B cell (primary cell): ENCODE data around the gene ZBTB12. TPM values are rescaled to one million over a fixed set of nuclear protein-coding genes. Genes with fewer than 3 reads are reported as not detected.
"Not testable (repeated sequence)": the region's sequence is repeated elsewhere in the genome, so short reads cannot be mapped to it uniquely, and the experiment has no call there.

Experiments
- ATAC-seq: fragments of 200-7000 bp; cut with Tn5 transposase; one replicate; pipeline ENCODE4 v1.10.0; 2021; ENCODE audit warnings: low read depth, mild to moderate bottlenecking, moderate number of reproducible peaks, moderate library complexity
- CTCF ChIA-PET: fragments of 350-600 bp; sonication (Branson Sonifier 250); formaldehyde crosslinking; loops from one replicate; lab custom pipeline; 2021; ENCODE audit warnings: antibody characterized with exemption, inconsistent platforms; lab: Charles Lee
- POLR2A ChIA-PET: fragments of 350-600 bp; sonication (Branson Sonifier 250); formaldehyde crosslinking; loops from one replicate; lab custom pipeline; 2021; ENCODE audit warnings: antibody characterized with exemption; lab: Charles Lee
- DNase-seq: peaks from one replicate; pipeline ENCODE4 v3.0.0; 2013
- H2AFZ ChIP-seq: 2 replicates; pipeline ENCODE4 v1.6.1; 2012; ENCODE audit warnings: mild to moderate bottlenecking, low read depth, low read length; ENCODE audit not compliant: insufficient read depth, poor library complexity, severe bottlenecking
- H3K27ac ChIP-seq, 2 donors: 1 replicate in 1 of 2; 2 replicates in 1 of 2; pipeline ENCODE4 v1.5.1; 2012 to 2013; ENCODE audit warnings: low read length in 2 of 2, mild to moderate bottlenecking in 2 of 2, moderate library complexity in 1 of 2
- H3K27me3 ChIP-seq, 4 experiments: fragments of 200-600 bp in 1 of 4; sonication (generic) in 1 of 4; replicated peaks in 1 of 4; 1 replicate in 2 of 4; 2 replicates in 2 of 4; pipeline versions ENCODE4 v1.6.1 to v1.7.0; 2013 to 2016; ENCODE audit warnings: low read length in 3 of 4, mild to moderate bottlenecking in 2 of 4, mixed read lengths in 1 of 4, moderate library complexity in 1 of 4; ENCODE audit not compliant: insufficient read depth in 4 of 4, control insufficient read depth in 3 of 4; ENCODE audit errors: control extremely low read depth in 1 of 4
- H3K36me3 ChIP-seq, 2 experiments: replicated peaks in 1 of 2; 1 replicate in 1 of 2; 2 replicates in 1 of 2; pipeline versions ENCODE4 v1.6.1 to v1.7.1; 2013; ENCODE audit warnings: low read length in 1 of 2; ENCODE audit not compliant: insufficient read depth in 2 of 2, control insufficient read depth in 1 of 2; ENCODE audit errors: control extremely low read depth in 1 of 2, extremely low read depth in 1 of 2
- H3K4me1 ChIP-seq, 2 donors: fragments of 200-600 bp in 1 of 2; sonication (generic) in 1 of 2; 1 replicate in 1 of 2; 2 replicates in 1 of 2; pipeline versions ENCODE4 v1.5.1 to v1.6.1; 2013 to 2017; ENCODE audit warnings: low read length in 2 of 2; ENCODE audit not compliant: control insufficient read depth in 2 of 2, insufficient read depth in 2 of 2
- H3K4me2 ChIP-seq: replicated peaks from 2 replicates; pipeline ENCODE3; 2012; ENCODE audit warnings: mild to moderate bottlenecking, low read depth, low read length; ENCODE audit not compliant: poor library complexity, severe bottlenecking
- H3K4me3 ChIP-seq, 5 experiments: fragments of 200-600 bp in 1 of 5; sonication (generic) in 1 of 5; 1 replicate in 3 of 5; 2 replicates in 2 of 5; pipeline versions ENCODE4 v1.5.1 to v1.7.0; 2011 to 2016; ENCODE audit warnings: low read length in 4 of 5, mild to moderate bottlenecking in 4 of 5, low read depth in 2 of 5, control low read depth in 1 of 5, moderate library complexity in 1 of 5; ENCODE audit not compliant: insufficient read depth in 1 of 5; ENCODE audit errors: control extremely low read depth in 1 of 5, extremely low read depth in 1 of 5
- H3K79me2 ChIP-seq: fragments of 200-600 bp; sonication (generic); one replicate; pipeline ENCODE4 v1.6.0; 2016; ENCODE audit warnings: low read length; ENCODE audit not compliant: control insufficient read depth, insufficient read depth
- H3K9ac ChIP-seq: fragments of 200-600 bp; sonication (generic); 2 replicates; pipeline ENCODE4 v1.6.1; 2017; ENCODE audit warnings: mild to moderate bottlenecking, low read length, moderate library complexity
- H3K9me3 ChIP-seq, 3 donors: one replicate each; pipeline versions ENCODE4 v1.6.1 to v1.7.1; 2013; ENCODE audit warnings: low read length in 2 of 3; ENCODE audit not compliant: control insufficient read depth in 2 of 3, insufficient read depth in 1 of 3; ENCODE audit errors: control extremely low read depth in 1 of 3
- H4K20me1 ChIP-seq: 2 replicates; pipeline ENCODE4 v1.6.0; 2012; ENCODE audit warnings: mild to moderate bottlenecking, low read length; ENCODE audit not compliant: insufficient read depth, control insufficient read depth, poor library complexity, severe bottlenecking
- H3K27ac Mint-ChIP-seq: one replicate; pipeline ENCODE4 v1.8.0; 2021; ENCODE audit warnings: mixed read lengths
- H3K27me3 Mint-ChIP-seq: one replicate; pipeline ENCODE4 v1.8.0; 2021; ENCODE audit warnings: mixed read lengths
- H3K4me1 Mint-ChIP-seq: one replicate; pipeline ENCODE4 v1.8.0; 2021; ENCODE audit warnings: mixed read lengths
- H3K4me3 Mint-ChIP-seq: one replicate; pipeline ENCODE4 v1.8.0; 2021; ENCODE audit warnings: mixed read lengths
- H3K9me3 Mint-ChIP-seq: one replicate; pipeline ENCODE4 v1.8.0; 2022; ENCODE audit warnings: mixed read lengths; ENCODE audit not compliant: insufficient read depth
- CTCF ChIP-seq: fragments of 200-600 bp; IDR thresholded peaks from one replicate; pipeline ENCODE4 v1.8.0; 2022; ENCODE audit warnings: antibody characterized with exemption, mild to moderate bottlenecking
- EZH2 ChIP-seq: IDR thresholded peaks from 2 replicates; pipeline ENCODE4 v1.6.1; 2012; ENCODE audit warnings: borderline replicate concordance, low read depth, mild to moderate bottlenecking, moderate library complexity, low read length; ENCODE audit not compliant: insufficient read depth, poor library complexity, severe bottlenecking
- WGBS: methylation state at CpG from one replicate; pipeline ENCODE4 v1.1.5; 2013; ENCODE audit warnings: missing lambda C conversion rate; ENCODE audit not compliant: insufficient coverage; 5-methylcytosine and 5-hydroxymethylcytosine counted together
- intact Hi-C: fragments of 100-400 bp; cut with micrococcal nuclease; formaldehyde crosslinking; loops from one replicate; pipeline ENCODE4 v1.10.0; 2022
- polyA plus RNA-seq: library from polyadenylated mRNA; depleted of rRNA; stranded (reverse); fragments of >200 nt; gene quantifications from 2 replicates; pipeline ENCODE4 v1.2.3, GENCODE V29; 2012
- total RNA-seq, 2 donors: library from RNA; stranded (reverse); fragments of 120-200 nt in 1 of 2; gene quantifications; 1 replicate in 1 of 2; 2 replicates in 1 of 2; pipeline versions ENCODE4 v1.2.3 to v1.2.4, GENCODE V29; 2013 to 2022

Gene ZBTB12
- total and polyA plus RNA-seq, 2 donors (not counting 1 experiment from before 2014, with no cell fraction given) = 1.4 to 8.9 TPM

GRCh38 chr6:31858707-31859106, 43.2 kb downstream of the ZBTB12 start:
- Histone ChIP-seq H3K9ac (no peak overlapping the region), H3K79me2 (peaks cover 16% of the 10 kb centered on the region), H3K36me3 (peaks cover 2 to 27% of the 10 kb centered on the region in 2 experiments), H3K27ac (no peak overlapping the region), H3K27me3 (no peaks in the 10 kb centered on the region), H4K20me1 (no peaks in the 10 kb centered on the region), H3K4me1 (peaks cover 13 to 16% of the 10 kb centered on the region in 2 donors), H3K4me2 (no peak overlapping the region), H2AFZ (no peak overlapping the region), H3K9me3 (no peaks in the 10 kb centered on the region), H3K4me3 (no peak overlapping the region)
- ChIA-PET POLR2A (interaction anchor here (0.5 kb wide), 1 partner anchor 312 kb away, joined by 3 read pairs; the partner anchor contains the start of gene ATP6V1G2), CTCF (no interaction called here)
- ATAC-seq (no peak), DNase-seq (no peak)
- Mint-ChIP-seq H3K27ac (no peak overlapping the region), H3K4me3 (no peak overlapping the region), H3K27me3 (no peaks in the 10 kb centered on the region), H3K9me3 (no peaks in the 10 kb centered on the region), H3K4me1 (peaks cover 19% of the 10 kb centered on the region)
- intact Hi-C loops = no loop called here
- WGBS = 88% methylated on average over 6 of the region's 8 CpGs
- TF ChIP-seq EZH2 (no peak), CTCF (no peak)

- H3K4me3 Mint-ChIP-seq, H3K4me2 ChIP-seq, H3K27ac Mint-ChIP-seq, H3K27me3 ChIP-seq, H3K4me3 ChIP-seq, ATAC-seq, H4K20me1 ChIP-seq, H3K27me3 Mint-ChIP-seq, H3K9ac ChIP-seq, H3K79me2 ChIP-seq, DNase-seq, H3K9me3 ChIP-seq, intact Hi-C loops, H3K9me3 Mint-ChIP-seq, H2AFZ ChIP-seq, POLR2A ChIA-PET, CTCF ChIA-PET, H3K4me1 ChIP-seq, H3K27ac ChIP-seq: not testable (repeated sequence)
- WGBS = 100% methylated on average over 8 of the region's 8 CpGs
- H3K36me3 ChIP-seq = peaks cover 2 to 27% of the 10 kb centered on the region in 2 experiments
- H3K4me1 Mint-ChIP-seq = peaks cover 14% of the 10 kb centered on the region
Observed at GRCh38 chr6:31857774-31858173, 44.1 kb downstream of the ZBTB12 start.

GRCh38 chr6:31851980-31852718, 49.7 kb downstream of the ZBTB12 start:
- DNase-seq, H3K4me1 Mint-ChIP-seq, H3K9me3 ChIP-seq, intact Hi-C loops, H3K27me3 ChIP-seq, H3K4me2 ChIP-seq, ATAC-seq, POLR2A ChIA-PET, H3K27ac Mint-ChIP-seq, H3K36me3 ChIP-seq, H3K9ac ChIP-seq, H2AFZ ChIP-seq, H3K4me3 ChIP-seq, CTCF ChIA-PET, H3K27me3 Mint-ChIP-seq, H3K4me3 Mint-ChIP-seq, H3K4me1 ChIP-seq, H3K79me2 ChIP-seq, H4K20me1 ChIP-seq, H3K27ac ChIP-seq, H3K9me3 Mint-ChIP-seq: not testable (repeated sequence)
- WGBS = 96% methylated on average over 30 of the region's 35 CpGs
